ENCODE data around the gene GNG13.

- TF ChIP-seq CTCF (IDR thresholded peaks at IDR 0.05) (no peak), POLR2A (IDR thresholded peaks at IDR 0.05) (no peak)
These were observed 45.9 kb downstream of the GNG13 start for GRCh38 chr16:754656-755055.

Data from right lobe of liver (tissue), 4 donors.